A673 (cell line): ENCODE data around the gene HAPSTR1.

Experiments
- EZH2 ChIP-seq: fragments of 200-600 bp; sonication (generic); IDR thresholded peaks from 2 replicates; pipeline ENCODE4 v1.6.1; 2017; ENCODE audit warnings: borderline replicate concordance, low read depth, mild to moderate bottlenecking, mixed read lengths, antibody characterized with exemption, low read length; ENCODE audit not compliant: poor library complexity, severe bottlenecking
- TF ChIP-seq, protein P1 (sequence below): fragments of 300-800, 200-600 bp; sonication (generic); conservative IDR thresholded peaks from 2 replicates; pipeline ENCODE4 v1.5.1; 2017; ENCODE audit warnings: low read depth, mild to moderate bottlenecking, antibody characterized with exemption, low read length, moderate library complexity, mixed read lengths

DNA sequence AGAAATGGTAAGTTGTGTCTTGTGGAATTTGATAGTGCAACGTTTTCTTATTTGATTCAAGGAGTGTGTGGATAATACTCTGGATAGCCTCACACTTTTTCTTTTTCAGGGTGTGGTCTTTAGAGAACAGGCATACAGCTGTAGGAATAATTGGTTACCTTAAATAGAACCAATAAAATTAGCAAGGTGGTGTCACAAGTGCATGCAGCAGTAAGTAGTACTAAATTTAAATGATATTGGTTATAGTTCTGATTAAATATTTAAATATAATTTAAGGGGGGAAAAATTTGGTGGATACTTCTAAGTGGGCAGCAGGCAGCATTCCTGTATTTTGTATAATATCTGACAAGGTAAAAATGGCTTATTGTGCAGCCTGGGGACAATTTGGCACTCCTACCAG, 3.7 kb downstream of the HAPSTR1 start:
- TF ChIP-seq, protein P1, sequence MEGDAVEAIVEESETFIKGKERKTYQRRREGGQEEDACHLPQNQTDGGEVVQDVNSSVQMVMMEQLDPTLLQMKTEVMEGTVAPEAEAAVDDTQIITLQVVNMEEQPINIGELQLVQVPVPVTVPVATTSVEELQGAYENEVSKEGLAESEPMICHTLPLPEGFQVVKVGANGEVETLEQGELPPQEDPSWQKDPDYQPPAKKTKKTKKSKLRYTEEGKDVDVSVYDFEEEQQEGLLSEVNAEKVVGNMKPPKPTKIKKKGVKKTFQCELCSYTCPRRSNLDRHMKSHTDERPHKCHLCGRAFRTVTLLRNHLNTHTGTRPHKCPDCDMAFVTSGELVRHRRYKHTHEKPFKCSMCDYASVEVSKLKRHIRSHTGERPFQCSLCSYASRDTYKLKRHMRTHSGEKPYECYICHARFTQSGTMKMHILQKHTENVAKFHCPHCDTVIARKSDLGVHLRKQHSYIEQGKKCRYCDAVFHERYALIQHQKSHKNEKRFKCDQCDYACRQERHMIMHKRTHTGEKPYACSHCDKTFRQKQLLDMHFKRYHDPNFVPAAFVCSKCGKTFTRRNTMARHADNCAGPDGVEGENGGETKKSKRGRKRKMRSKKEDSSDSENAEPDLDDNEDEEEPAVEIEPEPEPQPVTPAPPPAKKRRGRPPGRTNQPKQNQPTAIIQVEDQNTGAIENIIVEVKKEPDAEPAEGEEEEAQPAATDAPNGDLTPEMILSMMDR = no peak
- no peak for TF ChIP-seq EZH2
